ACHN (cell line): ENCODE measurements around the gene CLDN9.
A peak's percentile ranks its signal among the peaks of the same experiment; 100 is the strongest.

Source experiments
- DNase-seq: peaks from one replicate; pipeline ENCODE4 v3.0.0-alpha.2; 2015
- in situ Hi-C: cut with HindIII; loops from 2 replicates; pipeline ENCODE4 v1.10.0; 2017; ENCODE audit warnings: low sequenced_read_pairs, low pct_ligation_motif_present, low pct_unique_long_range_greater_than_20kb

CLDN9 gene

GRCh38 chr16:3013491-3013951, 798 bp downstream of the CLDN9 start:
- no peak for DNase-seq
- in situ Hi-C loops, result no loop called here

DNA sequence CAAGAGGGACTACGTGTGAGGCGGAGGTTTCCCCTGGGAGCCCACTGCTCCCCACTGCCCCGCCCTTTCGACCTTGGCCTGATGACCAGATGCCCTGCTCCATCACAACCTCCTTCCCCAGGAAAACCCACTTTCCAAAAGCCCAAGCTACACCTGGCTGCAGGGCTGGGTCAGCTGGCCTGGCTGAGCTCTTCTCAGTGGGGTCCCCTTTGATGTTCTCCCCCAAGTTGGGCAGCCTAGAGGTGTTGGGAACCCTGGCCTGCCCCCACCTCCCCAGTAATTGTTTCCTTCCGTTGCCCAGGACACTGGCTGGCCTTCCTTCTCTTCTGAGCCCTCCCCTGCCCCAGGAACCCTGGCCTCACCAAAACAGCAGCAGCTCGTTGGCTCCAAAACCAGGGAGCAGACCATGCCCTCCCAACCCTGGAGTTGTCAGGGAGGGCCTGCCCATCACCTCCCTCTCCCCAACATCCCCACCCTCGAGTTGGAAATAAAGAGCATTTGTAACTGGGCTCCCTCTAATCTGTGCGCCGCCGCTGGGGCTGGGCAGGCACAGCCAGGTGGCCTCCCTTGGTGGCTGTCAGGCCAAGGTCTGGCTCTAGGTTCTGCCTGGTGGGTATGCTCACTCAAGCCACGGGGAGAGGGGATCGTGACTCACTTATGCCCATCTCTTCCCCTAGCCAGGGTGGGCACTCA, 1.4 kb downstream of the CLDN9 start:
- no peak for DNase-seq
- in situ Hi-C loops, result no loop called here

GRCh38 chr16:3014971-3015370, 2.2 kb downstream of the CLDN9 start:
- DNase-seq, result no peak
- in situ Hi-C loops, result no loop called here

DNA sequence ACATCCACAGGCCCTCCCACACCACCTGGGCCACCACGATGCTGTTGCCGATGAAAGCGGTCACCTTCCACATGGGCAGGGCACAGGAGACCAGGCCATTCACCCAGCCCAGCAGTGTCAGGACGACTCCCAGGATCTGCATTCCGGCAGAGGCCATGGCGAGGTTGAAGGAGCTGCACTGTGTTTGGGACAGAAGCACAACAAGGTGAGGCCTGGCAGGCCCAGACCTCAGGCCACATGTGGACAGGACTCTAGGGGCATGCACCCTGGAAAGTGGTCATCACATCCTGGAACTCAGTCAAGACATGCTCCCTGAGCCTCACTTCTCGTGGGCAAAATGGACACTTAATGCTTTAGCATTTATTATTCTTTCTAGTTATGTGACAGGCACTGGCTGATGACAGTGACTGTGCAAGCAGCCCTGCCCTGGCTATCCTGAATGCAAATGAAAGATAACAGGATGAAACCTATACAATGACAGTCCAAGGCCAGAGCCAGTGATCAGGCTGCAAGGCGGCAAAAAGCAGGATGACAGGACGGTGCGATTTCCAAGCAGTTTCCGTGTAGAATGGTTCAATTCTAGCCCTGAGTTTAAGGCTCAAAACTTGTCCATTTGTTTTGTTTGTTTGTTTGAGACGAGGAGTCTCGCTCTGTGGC, 3.3 kb downstream of the CLDN9 start:
- in situ Hi-C loops, result no loop called here

GRCh38 chr16:3017344-3017743, 4.6 kb downstream of the CLDN9 start:
- in situ Hi-C loops, result no loop called here

More for the DNA sequence above, 3.3 kb downstream of the CLDN9 start:
- no peak for DNase-seq

DNA sequence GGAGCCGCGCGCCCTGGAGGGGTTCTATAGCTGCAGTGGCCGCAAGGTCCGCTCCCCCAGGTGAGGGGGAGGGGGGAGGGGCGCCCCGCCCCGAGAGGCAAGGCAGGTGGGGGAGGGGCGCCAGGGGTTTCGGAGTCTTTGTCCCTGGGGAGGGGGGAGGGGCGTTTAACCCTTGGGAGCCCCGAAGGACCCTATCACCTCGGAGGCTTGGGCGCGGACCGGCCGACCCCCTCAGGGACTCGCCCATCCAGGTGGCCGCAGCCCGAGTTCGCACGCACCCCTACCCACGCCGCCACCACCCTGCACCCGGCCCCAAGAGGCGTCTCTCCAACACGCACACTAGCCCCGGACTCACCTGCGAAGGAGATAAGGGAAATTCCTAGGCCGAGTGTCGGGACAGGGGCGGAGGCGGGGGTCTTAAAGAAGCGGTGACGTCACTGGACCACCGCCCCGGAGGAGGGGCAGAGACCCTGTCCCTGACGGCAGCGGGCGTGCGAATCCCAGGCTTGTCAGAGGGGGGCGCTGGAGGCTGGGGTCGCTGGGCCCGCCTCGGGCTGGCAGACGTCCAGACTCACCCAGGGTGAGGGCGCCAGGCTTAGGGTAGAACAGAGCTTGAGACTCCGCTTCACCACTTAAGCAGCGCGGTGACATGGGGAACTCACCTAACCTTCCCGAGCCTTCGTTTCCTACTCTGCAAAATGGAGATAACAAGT, 5.2 kb downstream of the CLDN9 start, which contains the start of gene CLDN6:
Gene CLDN6, minus strand, starts transcription at position 390 of the 713 bp plus-strand sequence. CDS start 2,162 bp downstream, outside the sequence.
- in situ Hi-C loops, result no loop called here
- no peak for DNase-seq

More at GRCh38 chr16:3017344-3017743, 4.6 kb downstream of the CLDN9 start:
- no peak for DNase-seq

DNA sequence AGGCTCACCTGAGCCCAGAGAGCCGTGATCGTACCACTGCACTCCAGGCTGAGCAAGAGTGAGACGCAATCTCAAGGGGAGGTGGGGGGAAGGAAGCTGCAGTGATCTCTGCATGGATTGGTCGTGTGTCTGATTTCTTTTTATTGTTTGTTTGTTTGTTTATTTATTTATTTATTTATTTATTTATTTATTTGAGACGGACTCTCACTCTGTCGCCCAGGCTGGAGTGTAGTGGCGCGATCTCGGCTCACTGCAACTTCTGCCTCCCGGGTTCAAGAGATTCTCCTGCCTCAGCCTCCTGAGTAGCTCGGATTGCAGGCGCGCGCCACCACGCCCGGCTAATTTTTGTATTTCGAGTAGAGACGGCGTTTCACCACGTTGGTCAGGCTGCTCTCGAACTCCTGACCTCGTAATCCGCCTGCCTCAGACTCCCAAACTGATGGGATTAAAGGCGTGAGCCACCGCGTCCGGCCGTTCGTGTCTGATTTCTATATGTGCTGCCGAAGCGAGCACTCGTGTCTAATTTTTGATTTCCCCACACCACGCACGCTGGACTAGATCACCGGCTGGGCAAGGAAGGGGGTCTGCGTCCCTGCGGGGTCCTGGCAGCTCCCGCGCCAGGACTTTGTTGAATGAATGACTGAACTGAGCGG, 7.0 kb downstream of the CLDN9 start:
- no peak for DNase-seq
- in situ Hi-C loops, result no loop called here

GRCh38 chr16:3020247-3020603, 7.5 kb downstream of the CLDN9 start, which contains the start of gene TNFRSF12A:
TNFRSF12A (plus strand) TSS chr16:3020368; CDS start chr16:3020398, 30 bp downstream.
- in situ Hi-C loops, result no loop called here
- DNase-seq, result peak; percentile 87

DNA sequence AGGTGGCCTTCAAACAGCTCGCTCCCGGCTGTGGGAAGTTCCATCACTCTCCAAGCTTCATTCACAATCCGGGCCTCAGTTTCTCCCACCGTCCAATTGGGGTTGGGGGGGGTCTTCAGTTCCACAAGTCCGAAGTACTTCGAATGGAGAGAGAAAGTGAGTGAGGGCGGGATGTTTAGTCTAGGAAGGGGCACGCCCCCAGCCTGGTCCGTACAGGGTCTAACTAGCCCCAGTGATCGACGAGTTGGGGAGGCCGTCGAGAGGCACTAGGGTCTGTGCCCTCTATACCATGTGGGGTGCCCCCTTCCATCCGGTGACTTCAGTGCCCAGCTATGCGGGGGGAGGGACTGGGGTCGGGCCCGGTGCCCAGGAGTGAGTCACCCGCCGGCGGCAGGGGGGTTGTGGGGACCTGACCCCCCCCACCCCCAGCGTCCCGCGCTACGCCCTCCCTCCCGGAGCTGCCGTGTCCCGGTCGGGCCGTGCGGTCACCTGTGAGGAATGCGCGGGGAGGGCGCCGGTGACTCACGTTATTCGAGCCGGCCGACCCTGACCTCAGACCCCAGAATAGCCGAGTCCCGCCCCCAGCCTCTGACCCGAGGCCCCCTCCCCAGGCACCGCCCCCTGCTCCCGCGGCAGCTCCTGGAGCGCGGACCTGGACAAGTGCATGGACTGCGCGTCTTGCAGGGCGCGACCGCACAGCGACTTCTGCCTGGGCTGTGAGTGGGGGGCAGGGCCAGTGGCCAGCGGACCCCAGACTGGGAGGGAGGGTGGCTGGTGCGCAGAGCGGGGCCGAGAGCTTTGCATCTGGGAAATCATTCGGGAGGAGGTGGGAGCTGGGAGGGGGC, 8.1 kb downstream of the CLDN9 start:
- in situ Hi-C loops, result no loop called here
- DNase-seq, result peak; percentile 96

GRCh38 chr16:3021449-3022207, 8.9 kb downstream of the CLDN9 start:
- DNase-seq, result peak; percentile 97
- in situ Hi-C loops, result no loop called here

DNA sequence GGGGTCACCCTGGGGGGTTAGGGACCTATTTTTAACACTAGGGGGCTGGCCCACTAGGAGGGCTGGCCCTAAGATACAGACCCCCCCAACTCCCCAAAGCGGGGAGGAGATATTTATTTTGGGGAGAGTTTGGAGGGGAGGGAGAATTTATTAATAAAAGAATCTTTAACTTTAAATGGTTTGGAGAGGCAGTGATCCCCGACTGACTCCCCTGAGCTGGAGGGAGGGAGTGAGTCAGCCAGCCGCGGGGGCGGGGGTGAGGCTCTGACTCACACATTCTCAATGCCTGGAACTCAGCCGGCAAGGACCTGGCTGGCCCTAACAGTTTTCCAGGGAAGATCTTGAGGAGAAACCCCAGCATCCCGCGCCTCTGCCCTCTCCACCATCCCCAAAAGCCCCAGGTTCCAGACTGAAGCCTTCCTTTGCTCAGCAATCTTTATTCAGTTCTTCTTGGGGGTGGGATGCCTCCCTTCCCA, 9.5 kb downstream of the CLDN9 start:
- in situ Hi-C loops, result no loop called here
- DNase-seq, result peak; percentile 97

GRCh38 chr16:3022684-3023414, 10.1 kb downstream of the CLDN9 start:
- in situ Hi-C loops, result no loop called here
- no peak for DNase-seq

DNA sequence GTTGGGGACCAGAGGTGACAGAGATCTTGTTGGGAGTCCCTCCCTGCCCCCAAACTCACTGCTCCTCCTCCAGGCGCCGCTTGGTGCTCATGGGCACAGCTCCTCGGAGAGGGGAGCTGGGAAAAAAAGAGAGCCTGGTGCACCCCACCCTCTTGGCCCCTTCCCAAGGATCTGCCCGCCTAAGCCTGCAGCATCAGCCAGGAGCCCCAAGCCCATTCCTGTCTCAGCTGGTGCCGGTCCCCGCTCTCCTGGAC, 10.6 kb downstream of the CLDN9 start:
- peak; percentile 92 for DNase-seq
- in situ Hi-C loops, result no loop called here

GRCh38 chr16:3023669-3024478, 11.2 kb downstream of the CLDN9 start, which contains the start of the genes HCFC1R1 and THOC6:
HCFC1R1 (minus strand) TSS chr16:3023942; CDS start chr16:3023941, 1 bp downstream.
THOC6 (plus strand) TSS chr16:3024035; CDS start chr16:3024327, 292 bp downstream.
- in situ Hi-C loops, result no loop called here
- peak; percentile 99 for DNase-seq

DNA sequence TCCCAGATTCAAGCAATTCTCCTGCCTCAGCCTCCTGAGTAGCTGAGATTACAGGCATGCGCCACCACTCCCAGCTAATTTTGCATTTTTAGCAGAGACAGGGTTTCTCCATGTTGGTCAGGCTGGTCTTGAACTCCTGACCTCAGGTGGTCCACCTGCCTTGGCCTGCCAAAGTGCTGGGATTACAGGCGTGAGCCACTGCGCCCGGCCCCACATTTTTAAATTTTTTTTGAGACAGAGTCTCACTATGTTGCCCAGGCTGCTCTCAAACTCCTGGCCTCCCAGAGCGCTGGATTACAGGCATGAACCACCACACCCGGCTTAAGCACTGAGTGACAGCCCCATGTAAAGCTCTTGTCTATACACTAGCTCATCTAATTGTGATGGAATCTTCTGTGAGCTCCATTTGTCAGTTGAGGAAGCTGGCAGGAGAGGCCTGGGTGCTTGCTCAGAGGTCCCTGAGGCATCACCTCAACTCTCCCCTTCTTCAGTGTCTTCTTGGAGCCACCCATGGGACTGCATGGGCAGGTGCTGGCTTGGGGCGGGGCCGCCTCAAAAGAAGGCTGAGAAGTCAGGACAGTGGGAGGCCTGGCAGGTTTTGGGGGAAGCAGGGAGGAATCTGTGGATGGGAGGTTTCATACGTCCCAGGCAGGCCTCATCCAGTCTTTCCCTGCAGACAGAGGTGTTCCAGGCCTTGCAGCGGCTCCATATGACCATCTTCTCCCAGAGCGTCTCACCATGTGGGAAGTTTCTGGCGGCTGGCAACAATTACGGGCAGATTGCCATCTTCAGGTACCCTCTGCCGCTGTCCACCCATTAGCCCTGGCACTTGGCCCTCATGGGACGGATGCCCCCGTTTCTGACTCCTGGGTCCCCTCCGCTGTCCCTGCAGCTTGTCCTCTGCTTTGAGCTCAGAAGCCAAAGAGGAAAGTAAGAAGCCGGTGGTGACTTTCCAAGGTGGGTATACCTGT, 12.6 kb downstream of the CLDN9 start:
- in situ Hi-C loops, result no loop called here
- DNase-seq, result no peak
